GM19328 (cell line): ENCODE data around the gene MORC1.
A peak's percentile ranks its signal among the peaks of the same experiment; 100 is the strongest.

ENCODE experiments used
- ATAC-seq: cut with Tn5 transposase; IDR thresholded peaks from one replicate; pipeline ENCODE4 v1.9.1; 2021; ENCODE audit warnings: mild to moderate bottlenecking, moderate library complexity; ENCODE audit not compliant: unreplicated experiment

The MORC1 gene

DNA sequence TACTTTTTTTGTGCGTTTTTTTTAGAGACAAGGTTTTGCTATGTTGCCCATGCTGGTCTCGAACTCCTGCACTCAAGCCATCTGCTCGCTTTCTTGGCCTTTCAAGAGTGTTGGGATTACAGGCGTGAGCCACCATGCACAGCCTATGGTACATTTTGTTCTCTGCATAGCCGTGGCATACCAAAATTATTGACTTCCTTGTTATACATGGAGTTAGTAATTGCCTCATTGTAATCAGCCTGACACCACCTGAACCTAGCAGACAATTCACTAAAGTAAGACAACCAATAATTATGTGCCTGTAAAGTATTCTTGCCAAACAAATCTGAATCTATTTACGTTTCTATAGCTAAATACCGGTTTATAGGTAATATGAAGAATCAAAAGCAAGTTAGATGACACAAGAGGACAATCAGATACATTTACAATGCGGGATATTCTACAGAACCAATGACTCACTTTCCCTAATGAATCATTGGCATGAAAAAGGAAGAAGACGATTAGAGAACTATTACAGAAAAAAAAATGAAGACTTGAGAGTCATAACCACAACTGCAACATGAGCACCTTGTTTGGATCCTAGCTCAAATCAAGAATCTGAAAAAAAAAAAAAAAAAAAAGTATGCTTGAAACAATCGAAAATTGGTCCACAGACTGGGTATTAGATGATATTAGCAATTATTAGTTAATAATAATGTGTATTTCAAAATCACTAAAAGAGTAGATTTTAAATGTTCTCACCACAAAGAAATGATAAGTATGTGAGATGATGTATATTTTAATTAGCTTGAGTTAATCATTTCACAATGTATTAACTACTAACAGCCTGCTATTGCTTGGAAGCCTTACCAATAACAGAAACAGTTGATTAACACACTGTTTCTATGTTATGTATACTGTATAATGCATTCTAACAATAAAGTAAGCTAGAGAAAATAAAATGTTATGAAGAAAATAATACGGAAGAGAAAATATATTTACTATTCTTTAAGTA is 171.3 kb downstream of the MORC1 start:
- no peak for ATAC-seq

DNA sequence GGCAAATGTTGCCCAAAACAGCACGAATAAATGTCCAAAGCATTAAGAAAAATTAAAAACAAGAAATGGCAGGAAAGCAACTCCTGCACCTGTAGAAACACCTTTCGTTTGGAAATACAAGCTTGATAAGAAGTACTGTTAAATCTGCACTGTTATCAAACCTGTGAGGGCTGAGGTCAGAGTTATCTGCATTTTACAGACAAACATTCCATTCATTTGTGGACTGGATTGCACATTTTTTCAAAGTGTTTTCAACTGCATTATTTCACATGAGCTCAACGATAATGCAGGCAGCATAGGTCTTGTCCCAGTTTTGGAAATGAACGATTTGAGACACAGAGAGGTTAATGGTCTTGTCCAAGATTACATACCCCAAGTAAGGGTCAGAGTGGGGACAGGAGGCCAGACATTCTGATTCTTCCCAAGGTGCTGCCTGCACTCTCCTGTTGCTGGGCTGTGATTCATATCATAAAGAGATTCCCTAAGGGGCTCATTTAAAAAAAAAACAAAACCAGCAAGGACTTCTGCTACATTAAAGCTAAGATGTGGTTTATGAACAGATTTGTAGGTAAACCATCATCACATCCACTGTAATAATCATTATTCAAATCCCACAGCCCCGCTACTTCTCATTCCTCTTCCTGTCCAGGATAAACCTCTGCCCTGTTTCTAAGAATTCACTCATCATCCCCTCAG is 177.2 kb downstream of the MORC1 start:
- no peak for ATAC-seq

DNA sequence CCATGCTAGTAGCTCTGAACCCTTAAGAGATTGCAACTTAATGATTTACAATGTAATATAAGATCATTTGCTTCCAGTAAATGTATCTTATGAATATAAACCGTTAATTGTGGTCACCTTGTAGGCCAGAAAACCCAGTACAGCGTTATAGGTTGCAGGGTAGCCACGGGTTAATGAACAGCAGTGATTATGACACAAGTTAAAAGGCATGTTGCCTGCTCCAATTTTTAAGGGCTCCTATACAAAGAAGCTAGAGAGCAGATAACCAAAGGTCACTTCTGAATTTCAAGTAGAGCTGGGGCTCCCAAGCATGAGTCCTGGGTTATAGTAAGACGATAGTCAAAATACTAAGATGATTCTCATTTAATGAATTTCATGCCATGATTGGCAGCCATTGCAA is 177.8 kb downstream of the MORC1 start:
- no peak for ATAC-seq

DNA sequence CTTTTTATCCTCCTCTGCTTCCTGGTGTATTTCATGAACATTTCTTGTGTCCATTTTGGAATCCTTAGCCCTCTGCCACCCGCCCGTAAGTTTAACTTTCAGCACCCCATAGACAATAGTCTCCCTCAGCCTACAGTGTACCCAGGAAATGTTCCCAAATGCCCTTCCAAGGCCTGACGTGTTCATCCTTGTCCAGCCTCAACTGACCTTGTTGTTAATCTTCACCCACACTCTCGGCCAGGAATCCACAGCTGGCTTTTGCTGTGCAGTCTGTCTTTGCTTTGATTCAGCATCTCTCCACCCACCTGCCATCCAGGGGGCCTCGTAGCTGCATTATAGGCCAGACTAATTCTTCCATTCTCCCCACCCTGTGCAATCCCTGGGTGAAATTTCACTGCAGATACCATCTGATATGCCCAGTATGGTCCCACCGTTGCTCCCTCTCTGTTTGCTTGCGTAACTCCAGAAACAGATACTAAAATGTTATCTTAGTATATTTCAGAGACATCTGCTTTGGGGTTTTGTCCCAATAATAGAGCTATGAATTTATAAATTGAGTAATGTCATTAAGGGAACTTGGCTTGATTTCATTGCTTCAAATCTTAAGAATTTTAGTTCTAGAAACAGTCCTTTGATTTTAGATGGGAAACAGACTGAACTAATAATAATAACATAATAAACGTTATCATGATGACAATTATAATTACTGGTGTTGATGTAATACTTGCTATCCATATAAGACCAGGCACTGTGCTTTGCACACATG is 180.8 kb downstream of the MORC1 start:
- ATAC-seq: no peak

DNA sequence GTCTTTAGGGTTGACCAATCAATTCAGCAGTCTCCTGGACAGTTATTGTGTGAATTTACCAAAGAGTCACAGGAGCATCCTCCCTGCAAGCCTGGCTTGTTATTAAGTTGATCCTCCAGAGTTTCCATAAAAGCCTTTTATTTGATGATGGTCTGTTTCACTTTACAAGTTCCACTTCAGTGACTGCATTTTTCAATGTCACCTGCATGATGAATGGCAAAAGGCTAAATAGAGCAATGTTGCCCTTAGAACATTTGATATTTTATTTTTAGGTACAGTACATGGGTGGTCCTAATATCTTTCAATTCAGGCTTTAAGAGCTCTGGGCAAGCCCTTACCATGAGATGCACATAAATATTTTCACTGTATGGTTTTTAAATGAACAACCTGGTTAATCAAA is 186.9 kb downstream of the MORC1 start:
- ATAC-seq: no peak

DNA sequence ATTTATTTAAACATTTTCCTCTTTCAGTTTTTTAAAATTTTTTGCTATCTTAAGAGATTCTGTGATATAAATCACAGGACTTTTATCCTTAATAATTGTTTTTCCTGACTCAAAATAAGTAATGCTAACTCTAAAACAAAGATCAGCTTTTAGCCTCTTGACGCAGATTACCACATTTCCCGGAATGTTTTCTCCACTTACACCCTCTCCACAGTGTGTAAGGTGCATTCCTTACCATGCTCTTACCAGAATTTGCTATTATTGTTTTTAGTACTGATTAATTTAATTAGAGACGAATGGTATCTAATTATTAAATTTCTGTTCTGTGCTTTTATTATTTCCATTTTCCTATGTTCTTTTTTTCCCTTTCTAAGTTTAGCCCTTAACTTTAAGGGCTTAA is 199.1 kb downstream of the MORC1 start:
- no peak for ATAC-seq

DNA sequence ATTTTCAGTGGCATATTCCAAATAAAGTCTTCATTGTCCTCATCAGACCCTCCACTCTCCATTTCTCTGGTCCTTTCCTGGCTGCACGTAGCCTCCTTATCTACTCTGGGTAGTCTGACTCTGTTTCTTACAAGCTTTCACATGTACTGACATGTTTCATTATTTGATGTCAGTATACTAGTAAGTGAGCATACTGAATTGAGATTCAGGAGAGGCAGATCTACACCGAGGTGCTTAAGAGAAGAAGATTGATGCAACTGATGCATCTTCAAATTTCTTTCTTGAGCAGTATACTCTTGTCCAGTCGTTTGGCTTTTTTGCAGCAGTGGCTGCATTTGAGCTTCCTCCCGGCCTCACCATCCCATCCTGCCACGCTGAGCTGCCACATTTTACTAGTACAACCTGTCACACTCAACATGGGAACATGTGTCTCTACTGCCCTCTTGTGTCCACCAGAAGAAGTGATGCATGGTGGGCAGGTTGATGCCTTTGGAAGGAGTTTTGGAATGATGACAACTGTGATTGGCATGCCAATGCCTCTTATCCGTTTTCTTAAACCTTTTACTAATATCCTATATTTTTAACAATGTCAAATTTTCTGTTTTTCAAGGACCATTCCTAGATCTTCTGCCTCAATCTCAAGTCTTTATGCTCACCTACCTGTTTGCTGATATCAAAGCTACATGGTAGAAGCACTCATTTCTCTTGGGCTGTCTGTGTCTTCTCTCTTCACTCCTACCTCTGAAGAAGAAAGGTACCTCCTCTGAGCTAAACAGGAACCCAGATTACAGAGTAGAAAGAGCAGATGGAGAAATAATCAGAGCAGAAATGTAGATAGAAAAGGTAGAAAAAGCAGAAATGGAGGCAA is 202.9 kb downstream of the MORC1 start:
- ATAC-seq: peak; percentile 94

DNA sequence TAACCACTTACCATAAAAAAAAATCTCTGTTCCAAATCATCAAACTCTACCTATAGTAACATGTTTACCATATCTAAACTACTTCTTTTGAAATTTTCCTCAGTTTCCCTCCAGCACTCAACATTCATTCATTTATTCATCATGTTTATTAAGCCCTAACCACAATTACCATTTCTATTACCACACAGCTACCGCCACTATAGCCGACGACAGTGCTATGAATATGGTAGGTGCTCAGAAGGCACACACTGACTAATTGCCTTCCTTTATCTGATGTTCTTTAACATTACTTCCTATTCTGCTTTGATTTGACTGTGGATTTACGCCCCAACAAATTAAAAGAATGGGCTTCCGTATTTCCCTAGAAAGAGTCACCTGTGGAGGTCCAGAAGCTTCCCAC is 208.1 kb downstream of the MORC1 start:
- no peak for ATAC-seq
